Measurements from ENCODE around the gene MTMR11. TPM values are rescaled to one million over a fixed set of nuclear protein-coding genes. Genes with fewer than 3 reads are reported as not detected.

The MTMR11 gene
- total and polyA plus RNA-seq, 9 of the 15 experiments (the other 6 are each of a cell fraction or from before 2014, with no cell fraction given), result 0.09 to 1.6 (median 0.51) TPM

DNA sequence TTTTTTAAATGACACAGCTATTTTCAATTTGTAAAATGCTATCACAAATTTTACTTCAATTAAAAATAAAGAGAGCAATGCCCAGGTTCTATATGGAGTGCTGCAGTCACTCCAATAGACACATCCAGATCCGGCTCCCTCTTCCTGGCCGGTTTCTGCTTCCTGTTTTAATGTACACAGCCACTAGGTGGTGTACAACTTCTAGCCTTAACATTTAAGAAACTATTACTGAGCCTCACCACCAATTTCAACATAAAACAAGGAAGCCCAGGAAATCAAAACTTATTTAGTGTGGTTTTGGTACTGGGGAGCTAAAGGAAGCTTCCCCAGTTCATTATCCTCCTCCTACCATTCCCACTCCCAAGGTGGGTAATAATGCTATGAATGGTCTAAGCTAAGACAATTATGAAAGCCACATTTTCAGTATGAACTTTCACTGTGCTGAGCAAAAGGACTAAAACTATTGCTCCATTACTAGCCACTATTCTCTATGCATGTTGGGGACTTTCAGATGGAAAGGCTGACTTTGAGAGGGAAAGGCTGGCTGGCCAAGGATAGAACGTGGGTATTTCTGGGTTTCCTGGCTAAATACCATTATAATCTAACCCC, 25.5 kb upstream of the MTMR11 start (continued):
- TF ChIP-seq, protein P1, sequence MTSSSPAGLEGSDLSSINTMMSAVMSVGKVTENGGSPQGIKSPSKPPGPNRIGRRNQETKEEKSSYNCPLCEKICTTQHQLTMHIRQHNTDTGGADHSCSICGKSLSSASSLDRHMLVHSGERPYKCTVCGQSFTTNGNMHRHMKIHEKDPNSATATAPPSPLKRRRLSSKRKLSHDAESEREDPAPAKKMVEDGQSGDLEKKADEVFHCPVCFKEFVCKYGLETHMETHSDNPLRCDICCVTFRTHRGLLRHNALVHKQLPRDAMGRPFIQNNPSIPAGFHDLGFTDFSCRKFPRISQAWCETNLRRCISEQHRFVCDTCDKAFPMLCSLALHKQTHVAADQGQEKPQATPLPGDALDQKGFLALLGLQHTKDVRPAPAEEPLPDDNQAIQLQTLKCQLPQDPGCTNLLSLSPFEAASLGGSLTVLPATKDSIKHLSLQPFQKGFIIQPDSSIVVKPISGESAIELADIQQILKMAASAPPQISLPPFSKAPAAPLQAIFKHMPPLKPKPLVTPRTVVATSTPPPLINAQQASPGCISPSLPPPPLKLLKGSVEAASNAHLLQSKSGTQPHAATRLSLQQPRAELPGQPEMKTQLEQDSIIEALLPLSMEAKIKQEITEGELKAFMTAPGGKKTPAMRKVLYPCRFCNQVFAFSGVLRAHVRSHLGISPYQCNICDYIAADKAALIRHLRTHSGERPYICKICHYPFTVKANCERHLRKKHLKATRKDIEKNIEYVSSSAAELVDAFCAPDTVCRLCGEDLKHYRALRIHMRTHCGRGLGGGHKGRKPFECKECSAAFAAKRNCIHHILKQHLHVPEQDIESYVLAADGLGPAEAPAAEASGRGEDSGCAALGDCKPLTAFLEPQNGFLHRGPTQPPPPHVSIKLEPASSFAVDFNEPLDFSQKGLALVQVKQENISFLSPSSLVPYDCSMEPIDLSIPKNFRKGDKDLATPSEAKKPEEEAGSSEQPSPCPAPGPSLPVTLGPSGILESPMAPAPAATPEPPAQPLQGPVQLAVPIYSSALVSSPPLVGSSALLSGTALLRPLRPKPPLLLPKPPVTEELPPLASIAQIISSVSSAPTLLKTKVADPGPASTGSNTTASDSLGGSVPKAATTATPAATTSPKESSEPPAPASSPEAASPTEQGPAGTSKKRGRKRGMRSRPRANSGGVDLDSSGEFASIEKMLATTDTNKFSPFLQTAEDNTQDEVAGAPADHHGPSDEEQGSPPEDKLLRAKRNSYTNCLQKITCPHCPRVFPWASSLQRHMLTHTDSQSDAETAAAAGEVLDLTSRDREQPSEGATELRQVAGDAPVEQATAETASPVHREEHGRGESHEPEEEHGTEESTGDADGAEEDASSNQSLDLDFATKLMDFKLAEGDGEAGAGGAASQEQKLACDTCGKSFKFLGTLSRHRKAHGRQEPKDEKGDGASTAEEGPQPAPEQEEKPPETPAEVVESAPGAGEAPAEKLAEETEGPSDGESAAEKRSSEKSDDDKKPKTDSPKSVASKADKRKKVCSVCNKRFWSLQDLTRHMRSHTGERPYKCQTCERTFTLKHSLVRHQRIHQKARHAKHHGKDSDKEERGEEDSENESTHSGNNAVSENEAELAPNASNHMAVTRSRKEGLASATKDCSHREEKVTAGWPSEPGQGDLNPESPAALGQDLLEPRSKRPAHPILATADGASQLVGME (CRISPR knock-in tag; IDR thresholded peaks at IDR 0.05), result no peak
- TF ChIP-seq, protein P2, sequence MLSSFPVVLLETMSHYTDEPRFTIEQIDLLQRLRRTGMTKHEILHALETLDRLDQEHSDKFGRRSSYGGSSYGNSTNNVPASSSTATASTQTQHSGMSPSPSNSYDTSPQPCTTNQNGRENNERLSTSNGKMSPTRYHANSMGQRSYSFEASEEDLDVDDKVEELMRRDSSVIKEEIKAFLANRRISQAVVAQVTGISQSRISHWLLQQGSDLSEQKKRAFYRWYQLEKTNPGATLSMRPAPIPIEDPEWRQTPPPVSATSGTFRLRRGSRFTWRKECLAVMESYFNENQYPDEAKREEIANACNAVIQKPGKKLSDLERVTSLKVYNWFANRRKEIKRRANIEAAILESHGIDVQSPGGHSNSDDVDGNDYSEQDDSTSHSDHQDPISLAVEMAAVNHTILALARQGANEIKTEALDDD (IDR thresholded peaks at IDR 0.05), result 0 out of 2 replicates have a peak, but pooled peaks have one; percentile 20
- TF ChIP-seq ESRRA (IDR thresholded peaks at IDR 0.05; ENCODE audit: borderline replicate concordance, low read depth) (no peak), RB1 (IDR thresholded peaks at IDR 0.05; ENCODE audit: low read depth) (0 out of 2 replicates have a peak, but pooled peaks have one; percentile 36), TCF7 (IDR thresholded peaks at IDR 0.05; ENCODE audit: borderline replicate concordance) (no peak), NFIC (IDR thresholded peaks at IDR 0.05) (no peak), KLF16 (IDR thresholded peaks at IDR 0.05) (no peak), KHSRP (IDR thresholded peaks at IDR 0.05) (no peak), PCBP2 (IDR thresholded peaks at IDR 0.05; ENCODE audit: low read depth, low read length, poor library complexity, severe bottlenecking) (no peak), SMC3 (conservative IDR thresholded peaks at IDR 0.05; ENCODE audit: insufficient read depth, low read depth, low read length) (peak; percentile 56), PURB (CRISPR knock-in tag; IDR thresholded peaks at IDR 0.05; ENCODE audit: low read depth) (no peak), EGR1 (conservative IDR thresholded peaks at IDR 0.05) (no peak), DMBX1 (CRISPR knock-in tag; IDR thresholded peaks at IDR 0.05; ENCODE audit: borderline replicate concordance) (no peak)
- TF ChIP-seq, protein P3, sequence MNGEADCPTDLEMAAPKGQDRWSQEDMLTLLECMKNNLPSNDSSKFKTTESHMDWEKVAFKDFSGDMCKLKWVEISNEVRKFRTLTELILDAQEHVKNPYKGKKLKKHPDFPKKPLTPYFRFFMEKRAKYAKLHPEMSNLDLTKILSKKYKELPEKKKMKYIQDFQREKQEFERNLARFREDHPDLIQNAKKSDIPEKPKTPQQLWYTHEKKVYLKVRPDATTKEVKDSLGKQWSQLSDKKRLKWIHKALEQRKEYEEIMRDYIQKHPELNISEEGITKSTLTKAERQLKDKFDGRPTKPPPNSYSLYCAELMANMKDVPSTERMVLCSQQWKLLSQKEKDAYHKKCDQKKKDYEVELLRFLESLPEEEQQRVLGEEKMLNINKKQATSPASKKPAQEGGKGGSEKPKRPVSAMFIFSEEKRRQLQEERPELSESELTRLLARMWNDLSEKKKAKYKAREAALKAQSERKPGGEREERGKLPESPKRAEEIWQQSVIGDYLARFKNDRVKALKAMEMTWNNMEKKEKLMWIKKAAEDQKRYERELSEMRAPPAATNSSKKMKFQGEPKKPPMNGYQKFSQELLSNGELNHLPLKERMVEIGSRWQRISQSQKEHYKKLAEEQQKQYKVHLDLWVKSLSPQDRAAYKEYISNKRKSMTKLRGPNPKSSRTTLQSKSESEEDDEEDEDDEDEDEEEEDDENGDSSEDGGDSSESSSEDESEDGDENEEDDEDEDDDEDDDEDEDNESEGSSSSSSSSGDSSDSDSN (IDR thresholded peaks at IDR 0.05; ENCODE audit: borderline replicate concordance in 1 of 2, low read depth in 2 of 2, low read length in 2 of 2), result no peak
- TF ChIP-seq, protein P4, sequence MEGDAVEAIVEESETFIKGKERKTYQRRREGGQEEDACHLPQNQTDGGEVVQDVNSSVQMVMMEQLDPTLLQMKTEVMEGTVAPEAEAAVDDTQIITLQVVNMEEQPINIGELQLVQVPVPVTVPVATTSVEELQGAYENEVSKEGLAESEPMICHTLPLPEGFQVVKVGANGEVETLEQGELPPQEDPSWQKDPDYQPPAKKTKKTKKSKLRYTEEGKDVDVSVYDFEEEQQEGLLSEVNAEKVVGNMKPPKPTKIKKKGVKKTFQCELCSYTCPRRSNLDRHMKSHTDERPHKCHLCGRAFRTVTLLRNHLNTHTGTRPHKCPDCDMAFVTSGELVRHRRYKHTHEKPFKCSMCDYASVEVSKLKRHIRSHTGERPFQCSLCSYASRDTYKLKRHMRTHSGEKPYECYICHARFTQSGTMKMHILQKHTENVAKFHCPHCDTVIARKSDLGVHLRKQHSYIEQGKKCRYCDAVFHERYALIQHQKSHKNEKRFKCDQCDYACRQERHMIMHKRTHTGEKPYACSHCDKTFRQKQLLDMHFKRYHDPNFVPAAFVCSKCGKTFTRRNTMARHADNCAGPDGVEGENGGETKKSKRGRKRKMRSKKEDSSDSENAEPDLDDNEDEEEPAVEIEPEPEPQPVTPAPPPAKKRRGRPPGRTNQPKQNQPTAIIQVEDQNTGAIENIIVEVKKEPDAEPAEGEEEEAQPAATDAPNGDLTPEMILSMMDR (IDR thresholded peaks at IDR 0.05 in 2 of 3, conservative IDR thresholded peaks at IDR 0.05 in 1 of 3; ENCODE audit: insufficient read depth in 2 of 3, low read depth in 1 of 3, low read length in 3 of 3), result peak; percentile 70 to 85 (median 77)
- TF ChIP-seq, protein P5, sequence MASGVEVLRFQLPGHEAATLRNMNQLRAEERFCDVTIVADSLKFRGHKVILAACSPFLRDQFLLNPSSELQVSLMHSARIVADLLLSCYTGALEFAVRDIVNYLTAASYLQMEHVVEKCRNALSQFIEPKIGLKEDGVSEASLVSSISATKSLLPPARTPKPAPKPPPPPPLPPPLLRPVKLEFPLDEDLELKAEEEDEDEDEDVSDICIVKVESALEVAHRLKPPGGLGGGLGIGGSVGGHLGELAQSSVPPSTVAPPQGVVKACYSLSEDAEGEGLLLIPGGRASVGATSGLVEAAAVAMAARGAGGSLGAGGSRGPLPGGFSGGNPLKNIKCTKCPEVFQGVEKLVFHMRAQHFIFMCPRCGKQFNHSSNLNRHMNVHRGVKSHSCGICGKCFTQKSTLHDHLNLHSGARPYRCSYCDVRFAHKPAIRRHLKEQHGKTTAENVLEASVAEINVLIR (CRISPR knock-in tag; IDR thresholded peaks at IDR 0.05), result no peak

Measured in K562 (cell line).